H9 (cell line): ENCODE data around the gene PDE12. TPM values are rescaled to one million over a fixed set of nuclear protein-coding genes. Genes with fewer than 3 reads are reported as not detected.

Experiments used
- DNase-seq: peaks from one replicate; pipeline ENCODE4 v3.0.0-alpha.2; 2017
- H2AFZ ChIP-seq: one replicate; pipeline ENCODE4 v1.6.1; 2013; ENCODE audit warnings: mild to moderate bottlenecking, low read length, control low read depth, moderate library complexity
- H2AK5ac ChIP-seq: 2 replicates; pipeline ENCODE4 v1.6.1; 2013; ENCODE audit warnings: low read length, control low read depth, mixed read lengths; ENCODE audit not compliant: insufficient read length
- H2BK120ac ChIP-seq: one replicate; pipeline ENCODE4 v1.6.1; 2013; ENCODE audit warnings: low read depth, mild to moderate bottlenecking, low read length, control low read depth, inconsistent platforms; ENCODE audit not compliant: poor library complexity, severe bottlenecking
- H2BK12ac ChIP-seq: 2 replicates; pipeline ENCODE4 v1.6.1; 2013; ENCODE audit warnings: low read length, control low read depth, mixed read lengths, low read depth; ENCODE audit not compliant: insufficient read length
- H2BK15ac ChIP-seq: 2 replicates; pipeline ENCODE4 v1.6.1; 2013; ENCODE audit warnings: low read depth, low read length, control low read depth
- H2BK20ac ChIP-seq: one replicate; pipeline ENCODE4 v1.6.1; 2013; ENCODE audit warnings: low read depth, mild to moderate bottlenecking, low read length, control low read depth, inconsistent platforms; ENCODE audit not compliant: poor library complexity, severe bottlenecking
- H2BK5ac ChIP-seq: 2 replicates; pipeline ENCODE4 v1.6.1; 2013; ENCODE audit warnings: low read length, control low read depth, mixed read lengths; ENCODE audit not compliant: insufficient read length
- H3K14ac ChIP-seq: 2 replicates; pipeline ENCODE4 v1.6.1; 2013; ENCODE audit warnings: low read length, control low read depth; ENCODE audit not compliant: insufficient read depth
- H3K18ac ChIP-seq: 2 replicates; pipeline ENCODE4 v1.6.1; 2013; ENCODE audit warnings: low read depth, mild to moderate bottlenecking, mixed read lengths, low read length, control low read depth; ENCODE audit not compliant: insufficient read length
- H3K23ac ChIP-seq: 2 replicates; pipeline ENCODE4 v1.6.1; 2013; ENCODE audit warnings: low read length, control low read depth, mixed read lengths, low read depth; ENCODE audit not compliant: insufficient read length
- H3K23me2 ChIP-seq: 2 replicates; pipeline ENCODE4 v1.6.1; 2013; ENCODE audit warnings: low read depth, mild to moderate bottlenecking, mixed read lengths, low read length, control low read depth; ENCODE audit not compliant: insufficient read length, poor library complexity, severe bottlenecking
- H3K27ac ChIP-seq: 2 replicates; pipeline ENCODE4 v1.5.1; 2013; ENCODE audit warnings: low read length, control low read depth, mixed read lengths, low read depth; ENCODE audit not compliant: insufficient read length
- H3K27me3 ChIP-seq: 2 replicates; pipeline ENCODE4 v1.6.1; 2013; ENCODE audit warnings: low read length, control low read depth, inconsistent platforms; ENCODE audit not compliant: insufficient read depth
- H3K4ac ChIP-seq: 2 replicates; pipeline ENCODE4 v1.6.1; 2013; ENCODE audit warnings: low read depth, mild to moderate bottlenecking, control low read depth, inconsistent platforms, low read length, moderate library complexity
- H3K4me1 ChIP-seq: 2 replicates; pipeline ENCODE4 v1.6.1; 2013; ENCODE audit warnings: low read length, control low read depth, inconsistent platforms; ENCODE audit not compliant: insufficient read depth
- H3K4me2 ChIP-seq: 2 replicates; pipeline ENCODE4 v1.6.1; 2013; ENCODE audit warnings: low read length, control low read depth, mixed read lengths; ENCODE audit not compliant: insufficient read length, insufficient read depth
- H3K56ac ChIP-seq: 2 replicates; pipeline ENCODE4 v1.6.1; 2013; ENCODE audit warnings: low read depth, mild to moderate bottlenecking, mixed read lengths, low read length, control low read depth; ENCODE audit not compliant: insufficient read length
- H3K79me1 ChIP-seq: 2 replicates; pipeline ENCODE4 v1.6.1; 2013; ENCODE audit warnings: low read depth, mild to moderate bottlenecking, moderate library complexity, low read length, control low read depth, inconsistent platforms; ENCODE audit not compliant: insufficient read depth, poor library complexity, severe bottlenecking
- H3K79me2 ChIP-seq: 2 replicates; pipeline ENCODE4 v1.6.1; 2013; ENCODE audit warnings: low read length, control low read depth, inconsistent platforms; ENCODE audit not compliant: insufficient read depth
- H3K9ac ChIP-seq: 2 replicates; pipeline ENCODE4 v1.6.1; 2013; ENCODE audit warnings: low read length, control low read depth, mixed read lengths; ENCODE audit not compliant: insufficient read length; ENCODE audit errors: extremely low read depth
- H3K9me3 ChIP-seq: one replicate; pipeline ENCODE4 v1.6.1; 2013; ENCODE audit warnings: low read depth, low read length, inconsistent platforms; ENCODE audit not compliant: control insufficient read depth
- H3T11ph ChIP-seq: one replicate; pipeline ENCODE4 v1.6.1; 2013; ENCODE audit warnings: mild to moderate bottlenecking, low read length, control low read depth, inconsistent platforms
- H4K20me1 ChIP-seq: one replicate; pipeline ENCODE4 v1.6.1; 2013; ENCODE audit not compliant: control insufficient read depth, insufficient read length, insufficient read depth
- H4K5ac ChIP-seq: 2 replicates; pipeline ENCODE4 v1.6.1; 2013; ENCODE audit warnings: low read depth, mild to moderate bottlenecking, mixed read lengths, low read length, control low read depth; ENCODE audit not compliant: insufficient read length
- H4K8ac ChIP-seq: replicated peaks from 2 replicates; pipeline ENCODE4 v1.6.1; 2013; ENCODE audit warnings: low read length, control low read depth, mixed read lengths, low read depth; ENCODE audit not compliant: insufficient read length
- H4K91ac ChIP-seq: 2 replicates; pipeline ENCODE4 v1.6.1; 2013; ENCODE audit warnings: low read depth, mild to moderate bottlenecking, moderate library complexity, mixed read lengths, low read length, control low read depth; ENCODE audit not compliant: insufficient read length
- H3K27ac Mint-ChIP-seq, 3 experiments: 2 replicates in 2 of 3; 3 replicates in 1 of 3; pipeline ENCODE4 v1.8.0; 2020 to 2021; ENCODE audit warnings: mixed read lengths in 3 of 3, mild to moderate bottlenecking in 1 of 3, moderate library complexity in 1 of 3
- H3K27me3 Mint-ChIP-seq: 2 replicates; pipeline ENCODE4 v1.8.0; 2021; ENCODE audit warnings: low read depth, mild to moderate bottlenecking, moderate library complexity, mixed read lengths
- H3K36me3 Mint-ChIP-seq, 3 experiments: 2 replicates in 2 of 3; 3 replicates in 1 of 3; pipeline ENCODE4 v1.8.0; 2020 to 2021; ENCODE audit warnings: low read depth in 3 of 3, mixed read lengths in 3 of 3; ENCODE audit not compliant: insufficient read depth in 1 of 3
- H3K4me1 Mint-ChIP-seq, 2 experiments: 2 replicates each; pipeline ENCODE4 v1.8.0; 2020; ENCODE audit warnings: mixed read lengths in 2 of 2
- H3K4me3 Mint-ChIP-seq, 2 experiments: 2 replicates in 1 of 2; 3 replicates in 1 of 2; pipeline ENCODE4 v1.8.0; 2020 to 2021; ENCODE audit warnings: mild to moderate bottlenecking in 2 of 2, mixed read lengths in 2 of 2, moderate library complexity in 1 of 2
- H3K9me3 Mint-ChIP-seq, 2 experiments: 2 replicates in 1 of 2; 3 replicates in 1 of 2; pipeline ENCODE4 v1.8.0; 2020; ENCODE audit warnings: mild to moderate bottlenecking in 2 of 2, mixed read lengths in 2 of 2, moderate library complexity in 1 of 2
- WGBS: extraction: QIAGEN DNeasy Blood & Tissue Kit; methylation state at CpG from one replicate; pipeline ENCODE4 v1.1.7; 2013; ENCODE audit warnings: missing lambda C conversion rate, low lambda C conversion rate, mixed read lengths; ENCODE audit not compliant: insufficient read length; ENCODE audit errors: extremely low coverage; 5-methylcytosine and 5-hydroxymethylcytosine counted together
- total RNA-seq: library from RNA; stranded (reverse); gene quantifications from 2 replicates; pipeline ENCODE4 v1.2.1, GENCODE V29; 2021
- TF ChIP-seq, protein P1 (sequence below): fragments of 200-600 bp; sonication (generic); conservative IDR thresholded peaks from 3 replicates; pipeline ENCODE4 v1.8.0; 2021; ENCODE audit warnings: antibody characterized with exemption, mild to moderate bottlenecking

Gene PDE12
- total RNA-seq, 1 experiment from 2014 or later: 18.9 TPM

DNA sequence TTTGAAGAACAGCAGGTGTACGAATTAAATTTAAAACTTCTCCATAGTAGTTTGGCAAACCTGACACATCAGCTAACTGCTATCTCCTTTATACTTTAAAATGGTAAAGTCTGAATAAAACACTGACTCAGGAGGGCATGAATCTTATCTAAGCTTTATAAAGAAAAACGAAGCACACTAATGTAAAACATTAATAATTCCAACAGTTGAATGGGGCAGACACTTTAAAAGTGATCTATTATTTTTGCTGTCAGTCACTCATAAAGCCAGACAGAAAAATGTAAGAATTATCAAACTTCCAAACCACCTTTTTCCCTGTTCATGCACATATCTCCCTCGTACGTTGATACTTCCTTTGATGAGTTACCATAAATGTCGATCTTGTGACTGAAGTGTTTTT lies 38.5 kb downstream of the PDE12 start:
- no peak overlapping the region for H3K27ac ChIP-seq
- no peak overlapping the region for H2BK120ac ChIP-seq
- no peak overlapping the region for H2BK5ac ChIP-seq
- H3K18ac ChIP-seq: no peak overlapping the region
- no peaks in the 10 kb centered on the region for H3K27me3 Mint-ChIP-seq
- H3K79me1 ChIP-seq: no peaks in the 10 kb centered on the region
- no peaks in the 10 kb centered on the region for H3K4me1 ChIP-seq
- no peak overlapping the region for H3T11ph ChIP-seq
- H3K4ac ChIP-seq: no peak overlapping the region
- H3K27me3 ChIP-seq: no peaks in the 10 kb centered on the region
- H3K4me1 Mint-ChIP-seq: peaks cover 25 to 29% of the 10 kb centered on the region in 2 experiments
- no peak overlapping the region for H4K8ac ChIP-seq
- H3K79me2 ChIP-seq: peaks cover 42% of the 10 kb centered on the region; the same call in 1 of the 2 replicates
- H4K20me1 ChIP-seq: no peaks in the 10 kb centered on the region
- H3K9me3 Mint-ChIP-seq: peaks cover 0 to 3% of the 10 kb centered on the region in 2 experiments; a peak in 2 of 5 replicates
- no peaks in the 10 kb centered on the region for H3K23me2 ChIP-seq
- no peak overlapping the region for H2BK15ac ChIP-seq
- no peak overlapping the region for H3K56ac ChIP-seq
- no peak overlapping the region for H3K14ac ChIP-seq
- no peak overlapping the region for H4K5ac ChIP-seq
- no peak overlapping the region for H2AFZ ChIP-seq
- no peaks in the 10 kb centered on the region for H3K9me3 ChIP-seq
- H3K4me2 ChIP-seq: no peak overlapping the region
- TF ChIP-seq, protein P1, sequence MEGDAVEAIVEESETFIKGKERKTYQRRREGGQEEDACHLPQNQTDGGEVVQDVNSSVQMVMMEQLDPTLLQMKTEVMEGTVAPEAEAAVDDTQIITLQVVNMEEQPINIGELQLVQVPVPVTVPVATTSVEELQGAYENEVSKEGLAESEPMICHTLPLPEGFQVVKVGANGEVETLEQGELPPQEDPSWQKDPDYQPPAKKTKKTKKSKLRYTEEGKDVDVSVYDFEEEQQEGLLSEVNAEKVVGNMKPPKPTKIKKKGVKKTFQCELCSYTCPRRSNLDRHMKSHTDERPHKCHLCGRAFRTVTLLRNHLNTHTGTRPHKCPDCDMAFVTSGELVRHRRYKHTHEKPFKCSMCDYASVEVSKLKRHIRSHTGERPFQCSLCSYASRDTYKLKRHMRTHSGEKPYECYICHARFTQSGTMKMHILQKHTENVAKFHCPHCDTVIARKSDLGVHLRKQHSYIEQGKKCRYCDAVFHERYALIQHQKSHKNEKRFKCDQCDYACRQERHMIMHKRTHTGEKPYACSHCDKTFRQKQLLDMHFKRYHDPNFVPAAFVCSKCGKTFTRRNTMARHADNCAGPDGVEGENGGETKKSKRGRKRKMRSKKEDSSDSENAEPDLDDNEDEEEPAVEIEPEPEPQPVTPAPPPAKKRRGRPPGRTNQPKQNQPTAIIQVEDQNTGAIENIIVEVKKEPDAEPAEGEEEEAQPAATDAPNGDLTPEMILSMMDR: no peak
- H3K23ac ChIP-seq: no peak overlapping the region
- H3K27ac Mint-ChIP-seq: no peak overlapping the region
- H3K4me3 Mint-ChIP-seq: peak overlapping the region; percentile 96 to 99; a peak in 4 of 5 replicates
- H3K9ac ChIP-seq: no peak overlapping the region
- no CpG with 5 or more reads among the region's 5 CpGs for WGBS
- H2AK5ac ChIP-seq: no peak overlapping the region
- no peak for DNase-seq
- H2BK12ac ChIP-seq: no peak overlapping the region
- no peak overlapping the region for H4K91ac ChIP-seq
- H2BK20ac ChIP-seq: no peak overlapping the region
- H3K36me3 Mint-ChIP-seq: peaks cover 5 to 32% (median 25%) of the 10 kb centered on the region in 3 experiments
